NCI-H82 treated with DMSO at 0.1 percent for 48 hours (cell line): ENCODE measurements around the gene GRIN1.
A peak's percentile ranks its signal among the peaks of the same experiment; 100 is the strongest.

ENCODE experiments used
- DNase-seq: peaks from one replicate; lab custom pipeline; 2025; ENCODE audit not compliant: unreplicated experiment; lab: John Stamatoyannopoulos, UW

GRIN1 gene

GRCh38 chr9:137191691-137192447 lies 52.9 kb downstream of the GRIN1 start:
- no peak for DNase-seq

- no peak for DNase-seq
These were observed 53.5 kb downstream of the GRIN1 start for GRCh38 chr9:137192448-137192780.

DNA sequence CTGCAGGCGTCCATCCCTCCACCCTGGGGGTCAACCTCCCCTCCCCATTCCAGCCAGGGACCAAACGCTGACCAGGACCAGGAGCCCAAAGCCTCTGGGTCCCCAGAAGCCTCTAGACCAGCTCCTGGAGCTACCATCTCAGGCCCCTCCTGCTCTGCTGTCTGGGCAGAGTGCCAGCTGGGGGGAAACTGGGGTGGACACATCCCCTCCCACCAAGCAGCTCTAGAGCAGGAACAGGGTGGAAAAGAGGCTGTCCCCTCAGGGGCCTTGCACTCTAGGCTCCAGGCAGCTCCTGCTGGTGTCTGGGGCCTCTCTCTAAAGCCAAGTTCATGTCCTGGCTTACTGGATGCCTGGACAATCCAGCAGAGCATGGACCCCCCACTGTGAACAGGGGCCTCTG lies 53.9 kb downstream of the GRIN1 start:
- no peak for DNase-seq

DNA sequence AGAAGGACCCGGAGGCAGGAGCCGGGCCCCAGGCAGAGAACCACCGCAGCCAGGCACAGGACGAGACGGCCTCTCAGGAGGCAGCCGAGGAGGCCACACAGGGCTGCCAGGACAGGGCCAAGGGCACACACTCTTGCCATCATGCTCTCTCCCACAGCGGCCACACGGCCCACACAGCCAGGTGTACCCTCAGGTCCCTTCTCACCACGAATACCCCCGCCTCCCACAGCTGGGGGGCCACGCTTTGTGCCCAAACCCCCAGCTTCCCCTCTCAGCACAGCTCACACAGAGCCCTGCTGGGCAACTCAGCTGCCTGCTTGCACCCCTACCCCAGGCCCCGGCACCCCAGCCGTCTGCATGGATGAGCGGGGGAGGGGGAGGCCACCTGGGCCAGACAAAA lies 54.8 kb downstream of the GRIN1 start:
- no peak for DNase-seq

GRCh38 chr9:137194388-137194787 lies 55.4 kb downstream of the GRIN1 start:
- DNase-seq: no peak

- no peak for DNase-seq
These were observed 56.0 kb downstream of the GRIN1 start for GRCh38 chr9:137194909-137195308.

GRCh38 chr9:137195525-137196220 lies 56.7 kb downstream of the GRIN1 start:
- no peak for DNase-seq

DNA sequence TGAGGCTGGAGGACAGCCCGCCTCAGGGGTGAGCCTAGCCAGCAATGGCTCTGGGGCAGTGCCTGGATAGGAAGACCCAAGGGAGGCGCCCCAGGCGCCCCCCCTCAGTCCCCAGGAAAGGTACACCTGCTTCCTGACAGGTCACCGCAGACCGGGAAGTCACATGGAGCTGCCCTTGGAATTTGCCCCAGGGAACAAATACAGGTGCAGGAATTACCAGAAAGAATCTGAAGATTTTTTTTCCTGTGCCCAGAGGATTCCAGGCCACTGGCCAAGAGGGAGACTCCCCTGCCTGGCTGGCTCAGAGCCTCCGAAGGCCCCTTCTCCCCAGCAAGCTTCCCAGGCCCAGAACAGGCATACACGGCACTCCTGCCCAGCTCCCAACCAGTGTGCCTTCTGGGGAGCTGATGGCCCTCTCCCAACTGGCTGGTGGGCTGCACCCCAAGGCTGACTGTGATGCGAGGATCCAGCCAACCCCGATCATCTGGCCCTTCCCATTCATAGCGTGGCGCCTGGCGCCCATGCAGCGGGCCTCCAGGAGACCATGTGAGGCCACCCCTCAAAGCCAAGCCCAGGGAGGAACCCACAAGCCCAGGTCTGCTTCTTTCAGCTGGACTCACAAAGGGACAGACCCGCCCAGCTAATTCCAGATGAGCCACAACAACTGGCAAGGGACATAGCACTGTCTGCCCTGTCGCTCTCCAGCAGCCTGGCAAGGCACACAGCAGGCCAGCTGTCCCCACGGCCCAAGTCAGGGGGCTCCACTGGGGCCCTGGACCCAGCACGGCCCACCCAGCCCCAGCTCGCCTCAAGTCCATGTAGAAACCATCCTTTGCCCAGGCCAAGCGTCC lies 59.3 kb downstream of the GRIN1 start:
- no peak for DNase-seq

DNA sequence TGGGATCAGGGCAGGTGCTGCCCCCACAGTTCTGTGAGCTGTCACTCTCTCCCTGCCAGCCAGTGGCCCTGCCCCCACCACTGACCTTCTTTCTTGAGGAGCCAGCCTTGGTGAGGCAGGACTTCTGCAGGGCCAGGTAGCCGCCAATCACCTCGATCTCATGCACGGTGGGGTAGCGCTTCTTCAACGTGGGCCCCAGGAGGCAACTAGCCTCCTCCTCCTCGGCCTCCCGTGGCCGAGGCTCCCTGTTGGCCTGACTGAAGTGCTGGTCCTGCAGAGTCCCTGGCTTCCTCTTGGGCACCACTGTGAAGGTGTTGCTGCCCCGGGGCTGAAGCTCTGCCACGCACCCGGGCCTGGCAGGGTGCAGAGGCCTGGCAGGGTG lies 59.9 kb downstream of the GRIN1 start:
- no peak for DNase-seq

- DNase-seq: no peak
These were observed 60.6 kb downstream of the GRIN1 start for GRCh38 chr9:137199411-137200121.

DNA sequence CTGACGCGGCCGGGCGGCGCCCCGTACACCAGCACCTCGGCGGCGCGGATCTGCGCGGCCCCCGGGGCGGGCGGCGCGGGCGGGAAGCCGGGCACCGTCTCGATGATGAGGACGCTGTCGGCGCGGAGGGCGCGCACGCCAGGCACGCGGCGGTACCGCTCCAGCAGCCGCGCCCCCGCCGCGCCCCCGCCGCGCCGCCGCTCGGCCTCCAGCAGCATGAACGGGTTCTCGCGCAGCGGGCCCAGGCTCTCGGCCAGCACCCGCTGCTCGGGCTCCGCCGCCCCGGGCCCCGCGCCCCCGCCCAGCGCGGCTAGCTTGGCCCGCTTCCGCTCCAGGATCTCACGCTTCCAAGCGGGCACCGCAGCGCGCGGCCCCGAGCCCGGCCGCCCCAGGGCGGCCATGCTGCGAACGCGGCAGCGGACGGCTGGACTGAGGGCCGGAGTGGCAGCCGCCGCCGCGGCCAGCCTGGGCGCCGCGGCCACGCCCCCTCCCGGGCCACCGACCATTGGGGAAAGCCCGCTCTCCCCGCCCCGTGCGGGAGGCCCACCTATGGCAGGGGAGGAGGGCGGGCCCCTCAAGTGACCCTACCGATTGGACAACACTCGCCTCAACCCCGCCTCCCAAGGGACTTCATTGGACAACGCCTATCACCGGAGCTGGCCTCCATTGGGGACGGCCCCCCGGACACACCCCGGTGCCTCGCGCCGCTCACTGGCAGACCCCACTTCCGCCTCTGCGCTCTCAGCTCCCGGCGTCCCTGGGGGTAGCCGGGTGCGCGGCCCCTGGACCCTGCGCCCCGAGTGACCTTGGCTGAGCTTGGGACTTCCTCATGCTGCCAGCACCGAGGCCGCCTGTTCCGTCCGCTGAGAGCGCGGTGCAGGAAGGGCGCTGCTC lies 61.6 kb downstream of the GRIN1 start, which contains the start of gene TPRN:
Gene TPRN (minus strand): TSS at position 431 of the 894 bp plus-strand sequence. CDS start 30 bp downstream, at position 401.
- DNase-seq: peak; percentile 96

DNA sequence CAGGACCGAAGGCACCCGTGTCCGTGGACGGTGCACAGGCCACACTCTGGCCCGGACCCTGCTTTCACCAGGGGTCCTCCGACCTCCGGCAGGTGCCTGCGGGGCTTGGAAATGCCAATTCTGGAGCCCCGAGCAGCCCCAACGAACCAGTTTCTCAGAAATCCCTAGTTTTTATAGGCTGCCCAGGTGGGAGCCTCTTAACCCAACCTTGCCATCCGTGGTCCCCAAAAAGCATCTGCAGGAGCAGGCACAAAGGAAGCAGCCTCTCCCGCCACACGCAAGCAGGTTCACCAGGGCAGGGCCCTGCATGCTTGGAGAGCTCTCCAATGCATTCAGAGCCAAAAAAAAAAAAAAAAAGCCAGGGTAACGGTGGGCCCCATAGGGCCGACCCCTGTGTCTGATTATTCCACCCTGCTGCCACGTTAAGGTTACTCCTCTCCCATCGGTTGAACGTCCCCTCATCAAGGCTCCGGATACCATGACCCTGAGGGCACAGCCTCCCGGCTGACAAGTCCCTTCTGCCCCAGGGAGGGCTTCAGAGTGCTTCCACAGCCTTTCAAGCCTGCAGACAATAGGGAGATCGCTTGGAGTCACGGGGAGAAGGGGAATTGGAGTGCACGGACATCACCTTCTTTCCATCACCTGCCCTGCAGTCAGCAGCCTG lies 62.4 kb downstream of the GRIN1 start:
- no peak for DNase-seq

DNA sequence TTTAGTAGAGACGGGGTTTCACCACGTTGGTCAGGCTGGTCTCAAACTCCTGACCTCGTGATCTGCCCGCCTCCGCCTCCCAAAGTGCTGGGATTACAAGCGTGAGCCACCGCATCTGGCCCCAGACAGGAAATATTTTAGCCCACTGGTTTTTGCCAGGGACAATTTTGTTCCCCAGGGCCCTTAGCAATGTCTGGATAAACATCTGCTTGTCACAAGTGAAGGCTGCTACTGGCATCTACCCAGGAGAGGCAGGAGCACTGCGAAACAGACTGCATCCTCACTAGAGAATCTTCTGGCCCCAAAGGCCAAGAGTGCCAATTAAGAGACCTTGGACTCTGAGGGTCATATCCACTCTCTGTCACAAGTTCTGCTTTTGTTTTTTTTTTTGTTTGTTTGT lies 64.0 kb downstream of the GRIN1 start:
- no peak for DNase-seq

DNA sequence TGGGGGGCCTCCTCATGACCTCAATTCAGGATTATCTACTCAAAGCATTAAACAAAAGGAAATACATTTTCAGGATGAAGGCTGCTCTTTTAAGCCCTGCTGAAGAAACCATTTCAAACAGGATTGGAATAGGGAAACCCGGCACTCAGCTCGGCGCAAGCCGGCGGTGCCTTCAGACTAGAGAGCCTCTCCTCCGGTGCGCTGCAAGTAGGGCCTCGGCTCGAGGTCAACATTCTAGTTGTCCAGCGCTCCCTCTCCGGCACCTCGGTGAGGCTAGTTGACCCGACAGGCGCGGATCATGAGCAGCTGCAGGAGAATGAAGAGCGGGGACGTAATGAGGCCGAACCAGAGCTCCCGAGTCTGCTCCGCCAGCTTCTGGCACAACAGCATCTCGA lies 65.8 kb downstream of the GRIN1 start:
- no peak for DNase-seq

- peak; percentile 25 for DNase-seq
These were observed 66.4 kb downstream of the GRIN1 start, which contains the start of the genes NDOR1 and TMEM203 for GRCh38 chr9:137205126-137206069. NDOR1 (plus strand) TSS chr9:137205700; CDS start chr9:137205778, 78 bp downstream. TMEM203 (minus strand) TSS chr9:137205648; CDS start chr9:137205414, 234 bp downstream.

- DNase-seq: no peak
These were observed 67.6 kb downstream of the GRIN1 start for GRCh38 chr9:137206602-137207001.

GRCh38 chr9:137211532-137211931 lies 72.6 kb downstream of the GRIN1 start:
- DNase-seq: no peak

DNA sequence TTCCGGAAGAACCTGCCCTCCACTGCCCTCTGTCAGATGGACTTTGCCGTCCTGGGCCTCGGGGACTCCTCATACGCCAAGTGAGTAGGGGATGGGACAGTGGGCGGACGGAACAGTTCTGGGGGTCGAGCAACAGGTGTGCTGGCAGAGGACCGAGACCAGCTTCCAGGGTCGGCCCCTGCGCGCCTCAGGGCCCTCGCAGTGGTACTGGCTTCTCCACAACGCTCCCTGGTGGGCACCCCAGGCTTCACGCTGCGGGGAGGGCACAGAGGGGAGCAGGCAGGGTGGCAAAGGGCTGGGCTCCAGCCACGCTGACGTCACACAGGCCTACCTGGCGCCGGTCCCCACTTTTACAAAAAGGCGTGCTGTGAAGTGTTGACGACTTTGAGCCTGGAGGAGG lies 73.6 kb downstream of the GRIN1 start:
- DNase-seq: no peak
